ENCODE results near the gene ACOXL. TPM values are rescaled to one million over a fixed set of nuclear protein-coding genes. Genes with fewer than 3 reads are reported as not detected.

The ACOXL gene
- total RNA-seq, 4 donors from 2014 or later, result 1.2 to 10.6 (median 2.1) TPM

DNA sequence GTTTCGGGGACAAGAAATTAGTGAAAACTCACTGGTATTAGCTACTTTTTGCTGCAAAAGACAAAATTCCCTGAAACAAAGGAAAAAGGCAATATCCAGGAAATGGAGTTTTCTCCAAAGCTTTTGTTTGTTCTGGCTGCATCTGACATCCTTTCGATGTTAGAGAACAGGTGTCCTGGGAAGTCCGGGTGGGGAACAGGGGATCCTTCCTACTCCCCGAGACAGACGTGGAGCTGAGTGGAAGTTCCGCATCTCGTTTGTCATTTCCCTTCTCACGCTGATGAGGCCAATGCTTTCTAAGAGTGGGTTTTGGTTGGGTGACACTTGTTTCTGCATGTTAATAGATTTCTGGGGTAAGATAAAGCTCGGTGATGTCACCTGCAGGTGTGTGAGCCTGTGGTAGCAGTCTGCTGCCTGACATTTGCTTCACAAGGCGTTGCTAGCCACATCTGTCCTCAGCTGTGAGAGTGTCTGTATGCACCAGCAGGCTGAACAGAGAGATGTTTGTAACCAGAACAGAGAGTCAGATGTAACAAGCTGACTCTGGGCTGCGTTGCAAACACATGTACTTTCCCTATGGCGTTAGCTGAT, 125.9 kb downstream of the ACOXL start:
- intact Hi-C loops (cut with DNase I), result no loop called here
- TF ChIP-seq POLR2A (IDR thresholded peaks at IDR 0.05) (no peak), CTCF (IDR thresholded peaks at IDR 0.05) (no peak)

DNA sequence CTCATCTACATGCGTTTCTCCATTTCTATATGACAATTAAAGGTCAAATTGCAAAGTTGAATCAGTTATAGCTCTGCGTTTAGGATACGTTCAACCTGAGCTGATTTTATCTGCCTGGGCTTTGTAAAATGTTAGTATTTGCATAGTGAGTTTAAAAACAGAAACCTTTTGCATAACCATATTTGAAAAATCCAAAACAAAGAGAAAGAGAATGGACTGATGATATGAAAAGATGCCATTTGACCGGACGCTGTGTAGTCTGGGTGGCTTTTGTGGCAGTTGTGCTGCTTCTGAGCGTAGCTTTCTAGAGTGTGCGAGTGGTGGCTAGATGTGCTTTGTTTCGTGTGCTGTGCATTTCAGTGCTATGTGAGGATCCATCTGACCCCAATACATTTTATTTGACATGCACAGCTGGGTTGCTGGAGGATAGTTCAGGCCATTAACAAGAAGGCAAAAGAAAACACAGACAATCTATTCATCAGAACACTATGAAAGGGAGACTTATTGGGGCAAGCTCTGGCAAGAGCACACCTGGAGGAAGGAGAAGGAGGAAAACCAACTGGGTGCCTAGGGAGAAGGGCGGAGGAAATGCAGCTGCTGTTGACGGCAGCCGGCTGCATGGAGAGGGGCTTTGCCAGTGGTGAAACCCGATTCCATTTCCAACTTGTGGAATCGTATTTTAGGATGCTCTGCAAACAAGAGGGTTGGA, 126.8 kb downstream of the ACOXL start:
- no peak for DNase-seq
- no peak overlapping the region for H3K4me3 ChIP-seq (replicated peaks in 1 of 3)
- no peaks in the 10 kb centered on the region for H3K9me3 ChIP-seq
- H3K27me3 ChIP-seq, result no peaks in the 10 kb centered on the region
- TF ChIP-seq CTCF (IDR thresholded peaks at IDR 0.05) (no peak), POLR2A (IDR thresholded peaks at IDR 0.05) (no peak)
- no peaks in the 10 kb centered on the region for H3K4me1 ChIP-seq
- intact Hi-C loops (cut with DNase I), result no loop called here
- H3K27ac ChIP-seq, result no peak overlapping the region
- WGBS, 2 donors, result 74 to 76% methylated on average over 13 of the region's 13 CpGs
- H3K36me3 ChIP-seq, result no peaks in the 10 kb centered on the region

More for the DNA sequence above, 125.9 kb downstream of the ACOXL start:
- DNase-seq, result no peak
- no peaks in the 10 kb centered on the region for H3K4me1 ChIP-seq
- no peaks in the 10 kb centered on the region for H3K9me3 ChIP-seq
- no peaks in the 10 kb centered on the region for H3K36me3 ChIP-seq
- no peaks in the 10 kb centered on the region for H3K27me3 ChIP-seq
- no peak overlapping the region for H3K4me3 ChIP-seq (replicated peaks in 1 of 3)
- no peak overlapping the region for H3K27ac ChIP-seq
- 56 to 74% methylated on average over 12 of the region's 12 CpGs for WGBS, 2 donors

GRCh38 chr2:110860630-110861029, 128.3 kb downstream of the ACOXL start:
- intact Hi-C loops (cut with DNase I), result no loop called here
- WGBS, 2 donors, result 77 to 82% methylated on average over 7 to 8 of the region's 8 CpGs
- Histone ChIP-seq H3K4me3 (replicated peaks in 1 of 3) (no peak overlapping the region), H3K27ac (no peak overlapping the region), H3K36me3 (no peaks in the 10 kb centered on the region), H3K27me3 (no peaks in the 10 kb centered on the region), H3K4me1 (no peaks in the 10 kb centered on the region), H3K9me3 (no peaks in the 10 kb centered on the region)
- no peak for DNase-seq
- no peak for TF ChIP-seq POLR2A (IDR thresholded peaks at IDR 0.05)
- TF ChIP-seq CTCF (IDR thresholded peaks at IDR 0.05), result no peak

- Histone ChIP-seq H3K4me3 (replicated peaks in 1 of 3) (no peak overlapping the region), H3K27ac (no peak overlapping the region), H3K27me3 (no peaks in the 10 kb centered on the region), H3K4me1 (no peaks in the 10 kb centered on the region), H3K9me3 (no peaks in the 10 kb centered on the region), H3K36me3 (no peaks in the 10 kb centered on the region)
- WGBS, 2 donors, result 67 to 69% methylated on average over 17 of the region's 17 CpGs
- intact Hi-C loops (cut with DNase I), result no loop called here
- TF ChIP-seq POLR2A (IDR thresholded peaks at IDR 0.05) (no peak), CTCF (IDR thresholded peaks at IDR 0.05) (no peak)
- no peak for DNase-seq
Measured at GRCh38 chr2:110861616-110862260, 129.4 kb downstream of the ACOXL start.

- intact Hi-C loops (cut with DNase I), result no loop called here
- H3K9me3 ChIP-seq, result no peaks in the 10 kb centered on the region
- WGBS, 2 donors, result 85 to 88% methylated on average over 2 of the region's 2 CpGs
- TF ChIP-seq CTCF (IDR thresholded peaks at IDR 0.05) (no peak), POLR2A (IDR thresholded peaks at IDR 0.05) (no peak)
- no peaks in the 10 kb centered on the region for H3K4me1 ChIP-seq
- no peaks in the 10 kb centered on the region for H3K27me3 ChIP-seq
- no peak overlapping the region for H3K27ac ChIP-seq
- no peak for DNase-seq
- no peaks in the 10 kb centered on the region for H3K36me3 ChIP-seq
- no peak overlapping the region for H3K4me3 ChIP-seq (replicated peaks in 1 of 3)
Measured at GRCh38 chr2:110863726-110864125, 131.4 kb downstream of the ACOXL start.
